CD14-positive monocyte (primary cell): Measurements from ENCODE around the gene SEMA3F. TPM values are rescaled to one million over a fixed set of nuclear protein-coding genes. Genes with fewer than 3 reads are reported as not detected.
A peak's percentile ranks its signal among the peaks of the same experiment; 100 is the strongest.

Experiments used
- DNase-seq, 3 donors: peaks; one replicate each; pipeline ENCODE4 v3.0.0-alpha.2; 2011 to 2022
- H2AFZ ChIP-seq: 2 replicates; pipeline ENCODE4 v1.6.0; 2012; ENCODE audit warnings: mild to moderate bottlenecking, low read depth, low read length, inconsistent platforms; ENCODE audit not compliant: insufficient read depth, poor library complexity, severe bottlenecking
- H3K27ac ChIP-seq, 2 donors: 1 replicate in 1 of 2; 2 replicates in 1 of 2; pipeline ENCODE4 v1.5.1; 2012 to 2013; ENCODE audit warnings: low read length in 2 of 2, control low read depth in 1 of 2, inconsistent platforms in 1 of 2, low read depth in 1 of 2, mild to moderate bottlenecking in 1 of 2
- H3K27me3 ChIP-seq, 2 donors: one replicate each; pipeline versions ENCODE4 v1.6.0 to v1.6.1; 2011 to 2013; ENCODE audit warnings: low read length in 2 of 2; ENCODE audit not compliant: control insufficient read depth in 2 of 2, insufficient read depth in 2 of 2
- H3K36me3 ChIP-seq, 2 donors: replicated peaks in 1 of 2; 1 replicate in 1 of 2; 2 replicates in 1 of 2; pipeline versions ENCODE4 v1.5.1 to v1.6.1; 2012 to 2013; ENCODE audit warnings: low read length in 2 of 2, control low read depth in 1 of 2, inconsistent platforms in 1 of 2, mild to moderate bottlenecking in 1 of 2; ENCODE audit not compliant: insufficient read depth in 2 of 2, control insufficient read depth in 1 of 2
- H3K4me1 ChIP-seq, 2 donors: 1 replicate in 1 of 2; 2 replicates in 1 of 2; pipeline versions ENCODE4 v1.5.1 to v1.6.1; 2012 to 2013; ENCODE audit warnings: low read length in 2 of 2, control low read depth in 1 of 2, inconsistent platforms in 1 of 2, mild to moderate bottlenecking in 1 of 2, moderate library complexity in 1 of 2; ENCODE audit not compliant: insufficient read depth in 2 of 2, control insufficient read depth in 1 of 2
- H3K4me2 ChIP-seq: replicated peaks from 2 replicates; pipeline ENCODE3; 2012; ENCODE audit warnings: low read length, moderate library complexity, mild to moderate bottlenecking; ENCODE audit not compliant: poor library complexity, severe bottlenecking; ENCODE audit errors: extremely low read depth
- H3K4me3 ChIP-seq, 3 experiments: fragments of 200-600 bp in 1 of 3; sonication (generic) in 1 of 3; replicated peaks in 1 of 3; 1 replicate in 2 of 3; 2 replicates in 1 of 3; pipeline ENCODE4 v1.5.1; 2011 to 2013; ENCODE audit warnings: low read length in 3 of 3, mild to moderate bottlenecking in 3 of 3, control low read depth in 2 of 3, low read depth in 2 of 3, inconsistent platforms in 1 of 3, moderate library complexity in 1 of 3
- H3K79me2 ChIP-seq: 2 replicates; pipeline ENCODE4 v1.6.0; 2012; ENCODE audit warnings: mild to moderate bottlenecking, control low read depth, inconsistent platforms, low read length, moderate library complexity; ENCODE audit not compliant: insufficient read depth
- H3K9ac ChIP-seq: 2 replicates; pipeline ENCODE4 v1.6.0; 2017; ENCODE audit warnings: low read length, mild to moderate bottlenecking; ENCODE audit not compliant: insufficient read depth, poor library complexity, severe bottlenecking
- H3K9me3 ChIP-seq, 2 donors: replicated peaks in 1 of 2; 1 replicate in 1 of 2; 2 replicates in 1 of 2; pipeline versions ENCODE4 v1.5.1 to v1.6.1; 2012 to 2013; ENCODE audit warnings: low read length in 2 of 2, control low read depth in 1 of 2; ENCODE audit not compliant: control insufficient read depth in 1 of 2, insufficient read depth in 1 of 2
- H4K20me1 ChIP-seq: 2 replicates; pipeline ENCODE4 v1.6.0; 2012; ENCODE audit warnings: mild to moderate bottlenecking, low read length, control low read depth, moderate library complexity; ENCODE audit not compliant: insufficient read depth
- H3K27ac Mint-ChIP-seq, 7 donors: one replicate each; pipeline ENCODE4 v1.8.0; 2020; ENCODE audit warnings: mild to moderate bottlenecking in 7 of 7, mixed read lengths in 7 of 7, moderate library complexity in 6 of 7, inconsistent platforms in 2 of 7
- H3K27me3 Mint-ChIP-seq, 3 donors: one replicate each; pipeline ENCODE4 v1.8.0; 2021 to 2022; ENCODE audit warnings: low read depth in 3 of 3, mild to moderate bottlenecking in 3 of 3, mixed read lengths in 3 of 3, moderate library complexity in 3 of 3, inconsistent platforms in 1 of 3
- H3K36me3 Mint-ChIP-seq, 2 donors: one replicate each; pipeline ENCODE4 v1.8.0; 2020; ENCODE audit warnings: mixed read lengths in 2 of 2, inconsistent platforms in 1 of 2, mild to moderate bottlenecking in 1 of 2
- H3K4me1 Mint-ChIP-seq: one replicate; pipeline ENCODE4 v1.8.0; 2020; ENCODE audit warnings: mild to moderate bottlenecking, mixed read lengths
- H3K4me3 Mint-ChIP-seq, 2 donors: one replicate each; pipeline ENCODE4 v1.8.0; 2020; ENCODE audit warnings: mild to moderate bottlenecking in 2 of 2, mixed read lengths in 2 of 2, moderate library complexity in 1 of 2
- H3K9me3 Mint-ChIP-seq, 7 donors: one replicate each; pipeline ENCODE4 v1.8.0; 2020 to 2022; ENCODE audit warnings: mixed read lengths in 7 of 7, mild to moderate bottlenecking in 6 of 7, moderate library complexity in 6 of 7, inconsistent platforms in 2 of 7
- CTCF ChIP-seq: fragments of 200-600 bp; IDR thresholded peaks from one replicate; pipeline ENCODE4 v1.8.0; 2022; ENCODE audit warnings: antibody characterized with exemption, mild to moderate bottlenecking
- WGBS: methylation state at CpG from one replicate; pipeline ENCODE4 v1.1.5; 2013; ENCODE audit warnings: missing lambda C conversion rate; ENCODE audit not compliant: insufficient coverage; 5-methylcytosine and 5-hydroxymethylcytosine counted together
- intact Hi-C, 2 donors: fragments of 100-400 bp; cut with micrococcal nuclease; formaldehyde crosslinking; loops; one replicate each; pipeline versions ENCODE4 v1.15.0 to v1.15.1; 2023
- polyA plus RNA-seq, 3 donors: library from polyadenylated mRNA; depleted of rRNA in 1 of 3; unstranded in 2 of 3; stranded (reverse) in 1 of 3; fragments of 300-500 nt in 2 of 3; fragments of >200 nt in 1 of 3; fragmentation: Illumina TruSeq in 2 of 3; gene quantifications; 1 replicate in 2 of 3; 2 replicates in 1 of 3; pipeline ENCODE4 v1.2.3, GENCODE V29; 2012 to 2021

Gene SEMA3F
- polyA plus RNA-seq, 3 donors = 0.01 TPM; not detected in 2

- Histone ChIP-seq H3K9ac (no peak overlapping the region), H4K20me1 (peaks cover 8% of the 10 kb centered on the region), H3K4me3 (peak overlapping the region; percentile 5 to 71 (median 9)), H3K79me2 (no peaks in the 10 kb centered on the region), H3K27me3 (peaks cover 19 to 49% of the 10 kb centered on the region in 2 donors), H2AFZ (peak overlapping the region; percentile 68), H3K4me2 (peak overlapping the region; percentile 81), H3K27ac (no peak overlapping the region), H3K36me3 (no peaks in the 10 kb centered on the region), H3K4me1 (peaks cover 10 to 19% of the 10 kb centered on the region in 2 donors), H3K9me3 (peaks cover 0 to 16% of the 10 kb centered on the region in 2 donors)
- Mint-ChIP-seq H3K27ac (peak overlapping the region in 2 of 7 donors; percentile 31 to 35), H3K4me3 (peak overlapping the region; percentile 75 to 88), H3K4me1 (peaks cover 25% of the 10 kb centered on the region), H3K36me3 (peaks cover 4 to 10% of the 10 kb centered on the region in 2 donors), H3K27me3 (peaks cover 44 to 56% (median 53%) of the 10 kb centered on the region in 3 donors), H3K9me3 (peaks cover 0 to 16% (median 6%) of the 10 kb centered on the region in 7 donors)
- TF ChIP-seq CTCF = peak; percentile 11
- no peak for DNase-seq
- under 1% methylated on average over 26 of the region's 34 CpGs for whole genome bisulfite sequencing
- intact Hi-C loops = no loop called here
Observed at GRCh38 chr3:50154476-50154839, 666 bp upstream of the SEMA3F start.

- peak overlapping the region; percentile 81 for H3K4me2 ChIP-seq
- WGBS = 3% methylated on average over 22 of the region's 37 CpGs
- no peak overlapping the region for H2AFZ ChIP-seq
- H3K79me2 ChIP-seq = no peaks in the 10 kb centered on the region
- H3K36me3 Mint-ChIP-seq = peaks cover 4 to 10% of the 10 kb centered on the region in 2 donors
- H3K4me3 ChIP-seq = peak overlapping the region in 1 of 3 experiments; percentile 45
- H3K27me3 ChIP-seq = peaks cover 19 to 49% of the 10 kb centered on the region in 2 donors
- no peak for DNase-seq
- peaks cover 10 to 19% of the 10 kb centered on the region in 2 donors for H3K4me1 ChIP-seq
- H4K20me1 ChIP-seq = peaks cover 8% of the 10 kb centered on the region
- peaks cover 0 to 16% (median 6%) of the 10 kb centered on the region in 7 donors for H3K9me3 Mint-ChIP-seq
- H3K4me3 Mint-ChIP-seq = peak overlapping the region; percentile 80 to 89
- H3K9ac ChIP-seq = peak overlapping the region; percentile 30
- H3K27ac ChIP-seq = no peak overlapping the region
- TF ChIP-seq CTCF = no peak
- no peaks in the 10 kb centered on the region for H3K36me3 ChIP-seq
- peaks cover 25% of the 10 kb centered on the region for H3K4me1 Mint-ChIP-seq
- intact Hi-C loops = no loop called here
- peak overlapping the region in 2 of 7 donors; percentile 63 to 65 for H3K27ac Mint-ChIP-seq
- peaks cover 0 to 16% of the 10 kb centered on the region in 2 donors for H3K9me3 ChIP-seq
- peaks cover 44 to 56% (median 55%) of the 10 kb centered on the region in 3 donors for H3K27me3 Mint-ChIP-seq
Observed at GRCh38 chr3:50155491-50155878, 361 bp downstream of the SEMA3F start.
